Body of pancreas (tissue), 4 donors: ENCODE results near the gene FGF12.

ENCODE experiments used
- CTCF ChIP-seq, 7 experiments: fragments of 450-650 bp in 4 of 7; fragments of 200-600 bp in 3 of 7; sonication (generic) in 3 of 7; IDR thresholded peaks; one replicate each; pipeline ENCODE4 v1.5.1; 2016 to 2019; ENCODE audit warnings: antibody characterized with exemption in 7 of 7
- POLR2A ChIP-seq, 3 donors: fragments of 450-650 bp; IDR thresholded peaks; one replicate each; pipeline ENCODE4 v1.6.1; 2016; ENCODE audit warnings: antibody characterized with exemption in 3 of 3, mild to moderate bottlenecking in 2 of 3

- TF ChIP-seq POLR2A (IDR thresholded peaks at IDR 0.05) (no peak), CTCF (IDR thresholded peaks at IDR 0.05) (no peak)
These were observed 571.0 kb downstream of the FGF12 start for GRCh38 chr3:192156382-192156781.
